IPS DF 6.9 (cell line): ENCODE measurements around the gene DLX3.

Experiments
- DNase-seq: peaks from one replicate; pipeline ENCODE4 v3.0.0-alpha.2; 2013; ENCODE audit warnings: low read depth, low spot score
- H3K27ac ChIP-seq: one replicate; pipeline ENCODE4 v1.5.1; 2013; ENCODE audit warnings: low read length, control low read depth
- H3K27me3 ChIP-seq: 2 replicates; pipeline ENCODE4 v1.6.1; 2013; ENCODE audit warnings: mild to moderate bottlenecking, low read length; ENCODE audit not compliant: control insufficient read depth, insufficient read depth
- H3K36me3 ChIP-seq: 2 replicates; pipeline ENCODE4 v1.6.1; 2013; ENCODE audit warnings: low read length; ENCODE audit not compliant: control insufficient read depth, insufficient read depth
- H3K4me1 ChIP-seq: 2 replicates; pipeline ENCODE4 v1.6.1; 2013; ENCODE audit warnings: low read length; ENCODE audit not compliant: control insufficient read depth, insufficient read depth
- H3K4me3 ChIP-seq: 2 replicates; pipeline ENCODE4 v1.5.1; 2013; ENCODE audit warnings: mild to moderate bottlenecking, low read length
- H3K9me3 ChIP-seq: 2 replicates; pipeline ENCODE4 v1.6.1; 2013; ENCODE audit warnings: low read length, inconsistent platforms; ENCODE audit not compliant: control insufficient read depth, insufficient read depth
- WGBS: extraction: QIAGEN DNeasy Blood & Tissue Kit; methylation state at CpG from one replicate; pipeline ENCODE4 v1.1.7; 2013; ENCODE audit warnings: mixed read lengths, missing lambda C conversion rate; ENCODE audit not compliant: insufficient read length, insufficient coverage; 5-methylcytosine and 5-hydroxymethylcytosine counted together

The DLX3 gene

DNA sequence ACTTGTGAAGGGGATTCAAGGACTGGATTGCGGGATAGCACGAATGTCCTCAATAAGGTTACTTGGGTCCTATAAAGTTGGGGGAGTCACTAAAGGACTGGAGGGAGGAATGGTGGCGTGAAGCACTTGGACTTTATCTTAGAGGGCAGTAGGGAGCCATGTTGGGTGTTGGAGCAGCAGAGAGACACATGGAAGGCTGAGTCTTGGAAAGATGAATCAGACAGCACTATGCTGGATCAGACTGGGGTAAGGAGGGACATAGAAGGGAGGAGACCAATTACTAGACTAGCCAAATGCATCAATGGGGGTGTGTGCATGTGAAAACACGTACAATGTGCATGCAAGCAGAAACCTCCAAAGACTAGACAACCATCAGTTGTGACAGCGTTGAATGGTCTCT is 52.1 kb downstream of the DLX3 start:
- Histone ChIP-seq H3K9me3 (no peaks in the 10 kb centered on the region), H3K27me3 (no peaks in the 10 kb centered on the region), H3K4me3 (no peak overlapping the region), H3K27ac (no peak overlapping the region), H3K4me1 (peaks cover 1% of the 10 kb centered on the region), H3K36me3 (no peaks in the 10 kb centered on the region)
- no peak for DNase-seq
- WGBS = no CpG with 5 or more reads among the region's 5 CpGs

DNA sequence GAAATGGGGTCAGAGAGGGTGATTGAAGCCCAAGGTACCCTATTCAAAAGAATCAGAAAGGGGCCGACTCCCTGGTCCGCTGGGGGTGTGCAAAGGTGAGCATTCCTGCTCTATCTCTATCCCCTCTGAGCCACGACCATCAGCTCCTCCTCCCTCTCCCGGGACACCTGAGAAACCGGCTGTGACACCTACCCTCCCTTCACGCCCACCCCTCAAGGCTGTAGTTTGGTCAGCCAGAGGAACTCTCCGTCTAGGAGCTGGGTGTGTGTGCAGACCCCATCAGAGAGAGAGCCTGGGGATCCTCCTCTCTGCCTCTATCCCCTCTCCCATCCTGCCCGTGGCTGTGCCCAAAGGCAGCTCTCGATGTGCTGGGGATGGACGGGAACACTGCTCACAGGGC is 53.6 kb downstream of the DLX3 start:
- Histone ChIP-seq H3K27ac (no peak overlapping the region), H3K4me3 (no peak overlapping the region), H3K9me3 (no peaks in the 10 kb centered on the region), H3K27me3 (no peaks in the 10 kb centered on the region), H3K4me1 (peaks cover 1% of the 10 kb centered on the region), H3K36me3 (no peaks in the 10 kb centered on the region)
- no peak for DNase-seq
- no CpG with 5 or more reads among the region's 10 CpGs for WGBS
